GM23338 (cell line): Measurements from ENCODE around the gene PELO. TPM values are rescaled to one million over a fixed set of nuclear protein-coding genes. Genes with fewer than 3 reads are reported as not detected.

Experiments used
- ATAC-seq: fragments of 200-7000 bp; cut with Tn5 transposase; 3 replicates; pipeline ENCODE4 v1.9.1; 2020
- DNase-seq: peaks from one replicate; pipeline ENCODE4 v3.0.0-alpha.2; 2015; ENCODE audit warnings: low spot score
- H2AFZ ChIP-seq: fragments of 200-600 bp; sonication (generic); 2 replicates; pipeline ENCODE4 v1.8.0; 2016; ENCODE audit warnings: antibody characterized with exemption, mild to moderate bottlenecking, moderate library complexity
- H3F3A ChIP-seq: fragments of 200-600 bp; sonication (generic); replicated peaks from 2 replicates; pipeline ENCODE4 v1.8.0; 2017; ENCODE audit warnings: antibody characterized with exemption, mixed run types, low read depth
- H3K27ac ChIP-seq: fragments of 200-600 bp; sonication (generic); 2 replicates; pipeline ENCODE4 v1.6.1; 2016; ENCODE audit warnings: low read depth
- H3K27me3 ChIP-seq: fragments of 200-600 bp; sonication (generic); 2 replicates; pipeline ENCODE4 v1.8.0; 2016; ENCODE audit warnings: mild to moderate bottlenecking, mixed run types, moderate library complexity; ENCODE audit not compliant: insufficient read depth
- H3K36me3 ChIP-seq: fragments of 200-600 bp; sonication (generic); 2 replicates; pipeline ENCODE4 v1.8.0; 2016; ENCODE audit warnings: mild to moderate bottlenecking; ENCODE audit not compliant: insufficient read depth
- H3K4me1 ChIP-seq: fragments of 200-600 bp; sonication (generic); 2 replicates; pipeline ENCODE4 v1.8.0; 2016; ENCODE audit warnings: mild to moderate bottlenecking, moderate library complexity; ENCODE audit not compliant: insufficient read depth
- H3K4me2 ChIP-seq: fragments of 200-600 bp; sonication (generic); 2 replicates; pipeline ENCODE4 v1.7.1; 2017; ENCODE audit warnings: mixed run types
- H3K4me3 ChIP-seq: fragments of 200-600 bp; sonication (generic); 2 replicates; pipeline ENCODE4 v1.6.1; 2016; ENCODE audit warnings: mixed run types
- H3K79me2 ChIP-seq: fragments of 200-600 bp; sonication (generic); replicated peaks from 2 replicates; pipeline ENCODE4 v1.8.0; 2017; ENCODE audit warnings: mild to moderate bottlenecking; ENCODE audit not compliant: insufficient read depth
- H3K9me2 ChIP-seq: fragments of 200-600 bp; sonication (generic); 2 replicates; pipeline ENCODE4 v1.8.0; 2017; ENCODE audit not compliant: insufficient read depth
- H4K20me1 ChIP-seq: fragments of 200-600 bp; sonication (generic); replicated peaks from 2 replicates; pipeline ENCODE4 v1.8.0; 2017; ENCODE audit warnings: mild to moderate bottlenecking; ENCODE audit not compliant: insufficient read depth
- H3K27ac Mint-ChIP-seq: 2 replicates; pipeline ENCODE4 v1.8.0; 2020; ENCODE audit warnings: inconsistent platforms, mild to moderate bottlenecking, moderate library complexity, mixed read lengths
- H3K27me3 Mint-ChIP-seq: 3 replicates; pipeline ENCODE4 v1.8.0; 2022; ENCODE audit warnings: low read depth, mild to moderate bottlenecking, moderate library complexity, mixed read lengths, inconsistent platforms; ENCODE audit not compliant: insufficient read depth, poor library complexity
- H3K36me3 Mint-ChIP-seq: 3 replicates; pipeline ENCODE4 v1.8.0; 2021; ENCODE audit warnings: low read depth, mild to moderate bottlenecking, inconsistent platforms, moderate library complexity, mixed read lengths
- H3K4me1 Mint-ChIP-seq: 3 replicates; pipeline ENCODE4 v1.8.0; 2020; ENCODE audit warnings: mild to moderate bottlenecking, inconsistent platforms, mixed read lengths
- H3K4me3 Mint-ChIP-seq: 3 replicates; pipeline ENCODE4 v1.8.0; 2021; ENCODE audit warnings: moderate library complexity, mild to moderate bottlenecking, inconsistent platforms, mixed read lengths
- H3K9me3 Mint-ChIP-seq: 3 replicates; pipeline ENCODE4 v1.8.0; 2020; ENCODE audit warnings: moderate library complexity, mild to moderate bottlenecking, inconsistent platforms, mixed read lengths
- CREB1 ChIP-seq: fragments of 250-450 bp; sonication (Bioruptor Pico); IDR thresholded peaks from 2 replicates; pipeline ENCODE4 v1.5.0; 2020; ENCODE audit warnings: low read depth, mild to moderate bottlenecking, moderate library complexity
- CTCF ChIP-seq, 2 experiments: fragments of 200-600 bp in 1 of 2; sonication (generic) in 1 of 2; conservative IDR thresholded peaks; 2 replicates each; pipeline versions ENCODE4 v1.5.1 to v1.6.1; 2016 to 2017; ENCODE audit warnings: antibody characterized with exemption in 2 of 2, low read depth in 2 of 2, mild to moderate bottlenecking in 2 of 2, moderate library complexity in 1 of 2
- ETS1 ChIP-seq: IDR thresholded peaks from 2 replicates; pipeline ENCODE4 v1.6.1; 2016; ENCODE audit warnings: antibody characterized with exemption
- EZH2 ChIP-seq: fragments of 200-600 bp; sonication (generic); IDR thresholded peaks from one replicate; pipeline ENCODE4 v1.8.0; 2017; ENCODE audit warnings: antibody characterized with exemption, mild to moderate bottlenecking, low read depth; ENCODE audit not compliant: unreplicated experiment
- EZH2phosphoT487 ChIP-seq: fragments of 200-600 bp; sonication (generic); IDR thresholded peaks from one replicate; pipeline ENCODE4 v1.8.1; 2018; ENCODE audit warnings: antibody characterized with exemption; ENCODE audit not compliant: unreplicated experiment
- JUNB ChIP-seq: IDR thresholded peaks from one replicate; pipeline ENCODE4 v1.6.1; 2016; ENCODE audit warnings: antibody characterized with exemption; ENCODE audit not compliant: unreplicated experiment
- NANOG ChIP-seq: IDR thresholded peaks from 2 replicates; pipeline ENCODE4 v1.6.1; 2016; ENCODE audit warnings: antibody characterized with exemption, borderline replicate concordance
- POLR2AphosphoS5 ChIP-seq: IDR thresholded peaks from 2 replicates; pipeline ENCODE4 v1.6.1; 2016; ENCODE audit warnings: antibody characterized with exemption, low read depth
- REST ChIP-seq: IDR thresholded peaks from one replicate; pipeline ENCODE4 v1.6.1; 2018; ENCODE audit warnings: antibody characterized with exemption; ENCODE audit not compliant: unreplicated experiment
- STAT1 ChIP-seq: IDR thresholded peaks from one replicate; pipeline ENCODE4 v1.6.1; 2016; ENCODE audit warnings: antibody characterized with exemption; ENCODE audit not compliant: unreplicated experiment
- ZNF114 ChIP-seq: fragments of 250-450 bp; sonication (Bioruptor Pico); IDR thresholded peaks from 2 replicates; pipeline ENCODE4 v1.5.0; 2020; ENCODE audit warnings: mild to moderate bottlenecking, moderate library complexity
- ZNF331 ChIP-seq: fragments of 250-450 bp; sonication (Bioruptor Pico); IDR thresholded peaks from 2 replicates; pipeline ENCODE4 v1.5.0; 2020; ENCODE audit warnings: low read depth, mild to moderate bottlenecking, moderate library complexity
- ZNF462 ChIP-seq: fragments of 250-450 bp; sonication (Bioruptor Pico); IDR thresholded peaks from 2 replicates; pipeline ENCODE4 v1.5.0; 2020; ENCODE audit warnings: mild to moderate bottlenecking, moderate library complexity
- polyA plus RNA-seq: library from polyadenylated mRNA; unstranded; fragments of >200 nt; fragmentation: Nextera tagmentation; extraction: Ambion mirVana; gene quantifications from 2 replicates; pipeline ENCODE4 v1.2.1, GENCODE V29; 2016
- total RNA-seq: library from RNA; depleted of rRNA; stranded (reverse); fragments of >200 nt; shearing (Covaris generic); gene quantifications from 2 replicates; pipeline ENCODE4 v1.2.3, GENCODE V29; 2014

Gene PELO
- total and polyA plus RNA-seq, 2 experiments from 2014 or later: 13.6 to 15.6 TPM

- ATAC-seq (no peak), DNase-seq (no peak)
- Mint-ChIP-seq H3K27me3 (peaks cover under 1% of the 10 kb centered on the region), H3K4me1 (no peaks in the 10 kb centered on the region), H3K4me3 (no peak overlapping the region), H3K36me3 (no peaks in the 10 kb centered on the region), H3K9me3 (peaks cover 12% of the 10 kb centered on the region; the same call in 2 of the 3 replicates), H3K27ac (no peak overlapping the region; the same call in 1 of the 2 replicates)
- Histone ChIP-seq H3K27me3 (no peaks in the 10 kb centered on the region), H3K4me2 (no peak overlapping the region), H3K79me2 (no peaks in the 10 kb centered on the region), H4K20me1 (no peaks in the 10 kb centered on the region), H3K4me1 (no peaks in the 10 kb centered on the region), H3K27ac (no peak overlapping the region), H2AFZ (no peak overlapping the region), H3K36me3 (no peaks in the 10 kb centered on the region), H3F3A (no peaks in the 10 kb centered on the region), H3K9me2 (no peaks in the 10 kb centered on the region), H3K4me3 (no peak overlapping the region)
- no peak for TF ChIP-seq ZNF331 (CRISPR knock-in tag)
- no peak for TF ChIP-seq ZNF114 (CRISPR knock-in tag)
- no peak for TF ChIP-seq STAT1
- TF ChIP-seq JUNB: no peak
- no peak for TF ChIP-seq EZH2
- TF ChIP-seq CTCF (conservative IDR thresholded peaks at IDR 0.05; ENCODE audit: low read depth in 2 of 2): no peak
- TF ChIP-seq EZH2phosphoT487: no peak
- TF ChIP-seq REST: no peak
- no peak for TF ChIP-seq ETS1
- no peak for TF ChIP-seq NANOG
- no peak for TF ChIP-seq CREB1
- TF ChIP-seq POLR2AphosphoS5: no peak
- TF ChIP-seq ZNF462 (CRISPR knock-in tag): no peak
Measured at GRCh38 chr5:52830650-52831049, 42.9 kb downstream of the PELO start.
